GM21526 (cell line): ENCODE measurements around the gene GSG1L.

Experiments used
- ATAC-seq: cut with Tn5 transposase; IDR thresholded peaks from one replicate; pipeline ENCODE4 v1.9.1; 2021; ENCODE audit warnings: moderate library complexity; ENCODE audit not compliant: unreplicated experiment, low FRiP score

The GSG1L gene

GRCh38 chr16:28063591-28064061 lies at the start of gene GSG1L:
GSG1L (minus strand) TSS chr16:28063714; CDS start chr16:28063424, 290 bp downstream.
- no peak for ATAC-seq

GRCh38 chr16:28112908-28113307 lies 49.4 kb upstream of the GSG1L start:
- ATAC-seq = no peak

GRCh38 chr16:28110977-28111376 lies 47.5 kb upstream of the GSG1L start:
- no peak for ATAC-seq

GRCh38 chr16:28110479-28110878 lies 47.0 kb upstream of the GSG1L start:
- no peak for ATAC-seq

GRCh38 chr16:28110074-28110473 lies 46.6 kb upstream of the GSG1L start:
- ATAC-seq = no peak

GRCh38 chr16:28108590-28109247 lies 45.2 kb upstream of the GSG1L start:
- ATAC-seq = no peak

- ATAC-seq = no peak
Measured at GRCh38 chr16:28107232-28107631, 43.7 kb upstream of the GSG1L start.

- no peak for ATAC-seq
Measured at GRCh38 chr16:28106467-28107215, 43.1 kb upstream of the GSG1L start.

GRCh38 chr16:28105954-28106353 lies 42.4 kb upstream of the GSG1L start:
- no peak for ATAC-seq

GRCh38 chr16:28105297-28105696 lies 41.8 kb upstream of the GSG1L start:
- no peak for ATAC-seq

- no peak for ATAC-seq
Measured at GRCh38 chr16:28104404-28104803, 40.9 kb upstream of the GSG1L start.

GRCh38 chr16:28103516-28104170 lies 40.1 kb upstream of the GSG1L start:
- ATAC-seq = no peak

GRCh38 chr16:28101533-28101890 lies 38.0 kb upstream of the GSG1L start:
- ATAC-seq = no peak

GRCh38 chr16:28100810-28101532 lies 37.5 kb upstream of the GSG1L start:
- no peak for ATAC-seq

GRCh38 chr16:28098959-28099945 lies 35.7 kb upstream of the GSG1L start:
- no peak for ATAC-seq

- ATAC-seq = no peak
Measured at GRCh38 chr16:28098171-28098958, 34.9 kb upstream of the GSG1L start.

GRCh38 chr16:28096983-28097899 lies 33.7 kb upstream of the GSG1L start:
- ATAC-seq = no peak

- no peak for ATAC-seq
Measured at GRCh38 chr16:28093385-28093725, 29.8 kb upstream of the GSG1L start.
